ENCODE measurements around the gene TTC21B. TPM values are rescaled to one million over a fixed set of nuclear protein-coding genes. Genes with fewer than 3 reads are reported as not detected.

TTC21B gene
- total RNA-seq, 1 experiment from 2014 or later, result 37.3 TPM

- DNase-seq (ENCODE audit: extremely low read depth, low read depth), result no peak
These were observed 25.8 kb downstream of the TTC21B start for GRCh38 chr2:165927774-165928173.

- no peak for DNase-seq (ENCODE audit: extremely low read depth, low read depth)
These were observed 26.2 kb downstream of the TTC21B start for GRCh38 chr2:165927353-165927752.

- DNase-seq (ENCODE audit: extremely low read depth, low read depth), result no peak
These were observed 28.6 kb downstream of the TTC21B start for GRCh38 chr2:165924946-165925345.

GRCh38 chr2:165920748-165921147, 32.8 kb downstream of the TTC21B start:
- no peak for DNase-seq (ENCODE audit: extremely low read depth, low read depth)

GRCh38 chr2:165913636-165914035, 39.9 kb downstream of the TTC21B start:
- DNase-seq (ENCODE audit: extremely low read depth, low read depth), result no peak

- no peak for DNase-seq (ENCODE audit: extremely low read depth, low read depth)
These were observed 41.6 kb downstream of the TTC21B start for GRCh38 chr2:165911981-165912380.

GRCh38 chr2:165911231-165911630, 42.3 kb downstream of the TTC21B start:
- DNase-seq (ENCODE audit: extremely low read depth, low read depth), result no peak

- no peak for DNase-seq (ENCODE audit: extremely low read depth, low read depth)
These were observed 44.1 kb downstream of the TTC21B start for GRCh38 chr2:165909466-165909865.

- DNase-seq (ENCODE audit: extremely low read depth, low read depth), result peak; percentile 18
These were observed 47.7 kb downstream of the TTC21B start for GRCh38 chr2:165905854-165906253.

GRCh38 chr2:165905269-165905668, 48.3 kb downstream of the TTC21B start:
- no peak for DNase-seq (ENCODE audit: extremely low read depth, low read depth)

- DNase-seq (ENCODE audit: extremely low read depth, low read depth), result no peak
These were observed 49.1 kb downstream of the TTC21B start for GRCh38 chr2:165904432-165904831.

GRCh38 chr2:165903406-165903805, 50.2 kb downstream of the TTC21B start:
- DNase-seq (ENCODE audit: extremely low read depth, low read depth), result no peak

- DNase-seq (ENCODE audit: extremely low read depth, low read depth), result no peak
These were observed 50.6 kb downstream of the TTC21B start for GRCh38 chr2:165902934-165903333.

GRCh38 chr2:165901620-165902298, 51.8 kb downstream of the TTC21B start:
- no peak for DNase-seq (ENCODE audit: extremely low read depth, low read depth)

- DNase-seq (ENCODE audit: extremely low read depth, low read depth), result no peak
These were observed 54.3 kb downstream of the TTC21B start for GRCh38 chr2:165899311-165899710.

- DNase-seq (ENCODE audit: extremely low read depth, low read depth), result no peak
These were observed 55.2 kb downstream of the TTC21B start for GRCh38 chr2:165898381-165898780.

- no peak for DNase-seq (ENCODE audit: extremely low read depth, low read depth)
These were observed 55.9 kb downstream of the TTC21B start for GRCh38 chr2:165897726-165898125.

GRCh38 chr2:165897074-165897473, 56.5 kb downstream of the TTC21B start:
- no peak for DNase-seq (ENCODE audit: extremely low read depth, low read depth)

- no peak for DNase-seq (ENCODE audit: extremely low read depth, low read depth)
These were observed 57.6 kb downstream of the TTC21B start for GRCh38 chr2:165895974-165896373.

- no peak for DNase-seq (ENCODE audit: extremely low read depth, low read depth)
These were observed 60.0 kb downstream of the TTC21B start for GRCh38 chr2:165893556-165893955.

- no peak for DNase-seq (ENCODE audit: extremely low read depth, low read depth)
These were observed 61.0 kb downstream of the TTC21B start for GRCh38 chr2:165892526-165892925.

GRCh38 chr2:165891943-165892342, 61.6 kb downstream of the TTC21B start:
- no peak for DNase-seq (ENCODE audit: extremely low read depth, low read depth)

GRCh38 chr2:165891345-165891744, 62.2 kb downstream of the TTC21B start:
- no peak for DNase-seq (ENCODE audit: extremely low read depth, low read depth)
